Frontal cortex (tissue), 1 donor: Measurements from ENCODE around the gene SHMT2. TPM values are rescaled to one million over a fixed set of nuclear protein-coding genes. Genes with fewer than 3 reads are reported as not detected.

ENCODE experiments used
- small RNA-seq: library from RNA; depleted of rRNA; stranded (forward); fragments of <200 nt; gene quantifications from one replicate; pipeline ENCODE3, GENCODE V24; 2014
- total RNA-seq: library from RNA; depleted of rRNA; stranded (reverse); fragments of >200 nt; gene quantifications from one replicate; pipeline ENCODE4 v1.2.3, GENCODE V29; 2014

SHMT2 gene
- total RNA-seq, 1 donor from 2014 or later: 28.9 TPM

Small RNAs within 50 kb of the gene (small RNA-seq; reads per million reads assigned to genes)
- gene MIR1228: not detected

Other genes starting within 250 kb of the SHMT2 start
- 8.2 TPM for gene ZBTB39, start 223.2 kb upstream of the SHMT2 start, total RNA-seq
- 0.82 TPM for gene TAC3, start 213.2 kb upstream of the SHMT2 start, total RNA-seq
- not detected for gene MYO1A, start 179.6 kb upstream of the SHMT2 start, total RNA-seq
- 5.3 TPM for gene NEMP1, start 150.9 kb upstream of the SHMT2 start, total RNA-seq
- gene NAB2, start 140.6 kb upstream of the SHMT2 start, total RNA-seq: 30.2 TPM
- gene STAT6, start 118.3 kb upstream of the SHMT2 start, total RNA-seq: 2.4 TPM
- 63.2 TPM for gene LRP1, start 101.2 kb upstream of the SHMT2 start, total RNA-seq
- not detected for gene LRP1-AS, start 82.1 kb upstream of the SHMT2 start, total RNA-seq
- 0.82 TPM for gene NXPH4, start 12.9 kb upstream of the SHMT2 start, total RNA-seq
- 1.6 TPM for gene STAC3, start 21.5 kb downstream of the SHMT2 start, total RNA-seq
- gene R3HDM2, start 201.3 kb downstream of the SHMT2 start, total RNA-seq: 17.1 TPM
- gene INHBC, start 205.1 kb downstream of the SHMT2 start, total RNA-seq: not detected
- not detected for gene INHBE, start 225.6 kb downstream of the SHMT2 start, total RNA-seq
- gene GLI1, start 230.1 kb downstream of the SHMT2 start, total RNA-seq: under 0.01 TPM